ENCODE results near the gene MXRA7.
"Not testable (repeated sequence)": the region's sequence is repeated elsewhere in the genome, so short reads cannot be mapped to it uniquely, and the experiment has no call there.

Gene MXRA7

GRCh38 chr17:76715496-76715830 lies 4.7 kb upstream of the MXRA7 start:
- no peak for DNase-seq

DNA sequence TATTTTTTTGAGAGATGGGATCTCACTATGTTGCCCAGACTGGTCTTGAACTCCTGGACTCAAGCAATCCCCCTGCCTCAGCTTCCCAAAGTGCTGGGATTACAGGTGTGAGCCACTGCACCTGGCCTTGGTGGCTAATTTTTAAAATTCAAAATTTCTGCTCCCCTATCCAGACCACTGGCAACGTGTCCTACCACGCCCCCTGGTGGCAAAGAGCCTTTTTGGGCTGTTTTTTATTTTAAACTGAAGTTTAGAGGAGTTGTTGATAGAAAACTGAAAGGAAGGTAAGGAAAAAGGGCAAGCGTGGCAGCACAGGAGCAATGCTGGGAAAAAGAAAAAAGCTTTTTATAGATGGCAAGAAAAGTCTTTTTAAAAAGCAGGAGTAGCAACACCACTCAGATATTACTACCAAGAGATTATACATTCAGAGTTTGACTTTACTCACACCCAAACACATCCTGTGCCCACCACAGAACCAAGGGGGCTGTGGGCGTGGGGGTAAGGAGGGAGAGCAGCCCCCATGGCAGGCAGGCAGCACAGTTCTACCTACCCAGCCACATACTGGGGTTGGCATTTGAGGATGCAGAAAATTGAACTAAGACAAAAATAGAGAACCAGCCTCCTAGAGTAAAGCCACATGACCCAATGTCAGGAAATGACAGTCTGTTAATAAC lies 4.2 kb upstream of the MXRA7 start:
- DNase-seq = peak; percentile 81

GRCh38 chr17:76714336-76714735 lies 3.6 kb upstream of the MXRA7 start:
- no peak for DNase-seq

DNA sequence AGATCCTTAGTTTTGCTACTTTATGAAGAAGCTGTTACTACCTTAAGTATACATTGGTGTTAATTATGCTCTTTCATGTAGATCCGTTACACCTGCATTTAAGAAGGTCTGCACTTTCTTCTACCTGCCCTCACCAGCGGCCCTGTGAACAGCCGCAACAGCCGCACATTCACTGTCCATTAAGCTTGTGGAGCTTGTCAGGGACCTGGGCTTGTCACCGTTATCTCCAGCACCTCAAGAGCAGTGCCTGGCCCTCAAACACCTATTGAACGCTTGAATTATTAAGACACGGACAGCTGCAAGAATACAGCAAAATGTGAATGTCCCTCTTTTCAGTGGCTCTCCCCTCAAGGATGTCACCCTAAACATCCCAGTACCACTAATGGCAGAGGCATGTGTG lies 3.0 kb upstream of the MXRA7 start:
- DNase-seq = no peak

- not testable (repeated sequence) for DNase-seq
These were observed 1.6 kb upstream of the MXRA7 start for GRCh38 chr17:76712321-76712720.

DNA sequence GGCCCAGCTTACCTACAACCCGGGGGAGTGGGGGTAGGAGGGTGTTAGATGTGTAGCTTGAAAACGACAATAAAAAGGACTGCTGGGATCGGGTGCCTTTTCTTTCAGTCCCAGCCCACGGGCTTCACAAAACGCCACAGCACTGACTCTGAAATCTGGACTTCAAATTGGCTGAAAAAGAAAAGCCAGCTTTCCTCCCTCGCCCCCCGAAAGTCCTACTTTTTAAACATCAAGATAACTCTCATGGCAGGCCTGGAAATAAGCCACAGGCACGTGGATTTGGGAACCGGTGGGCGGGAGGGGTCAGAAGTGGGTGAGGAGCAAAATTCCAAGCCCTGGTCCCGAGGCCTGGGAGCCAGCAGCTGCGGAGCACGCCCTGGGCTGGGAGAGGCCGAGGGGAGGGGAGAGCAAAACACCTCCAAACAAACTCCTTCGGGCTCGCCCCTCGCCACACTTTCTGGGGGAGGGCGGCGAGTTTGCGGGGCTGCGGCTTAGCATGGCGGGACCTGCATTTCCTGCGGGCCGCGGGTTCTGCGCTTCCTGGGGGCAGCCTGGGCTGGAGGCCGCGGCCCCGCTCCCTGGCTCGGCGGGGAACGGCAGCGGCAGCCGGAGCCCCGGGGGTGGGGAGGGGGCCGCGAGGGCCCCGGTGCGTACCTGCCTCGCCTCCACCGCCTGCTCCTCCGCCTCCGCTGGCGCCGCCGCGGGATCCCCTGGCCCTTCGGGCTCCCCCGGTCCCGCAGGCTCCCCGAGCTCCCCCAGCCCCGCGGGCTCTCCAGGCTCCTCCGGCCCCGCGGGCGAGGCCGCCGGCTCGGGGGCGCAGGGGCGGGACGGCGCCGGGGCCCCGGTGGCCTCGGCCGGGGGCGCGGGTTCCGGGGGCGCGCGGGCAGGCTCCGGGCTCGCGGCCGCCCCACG lies 558 bp downstream of the MXRA7 start:
- DNase-seq = not testable (repeated sequence)

GRCh38 chr17:76709077-76709950 lies 1.5 kb downstream of the MXRA7 start:
- DNase-seq = no peak

- no peak for DNase-seq
These were observed 2.6 kb downstream of the MXRA7 start for GRCh38 chr17:76707985-76708807.

GRCh38 chr17:76706817-76707216 lies 3.9 kb downstream of the MXRA7 start:
- no peak for DNase-seq

DNA sequence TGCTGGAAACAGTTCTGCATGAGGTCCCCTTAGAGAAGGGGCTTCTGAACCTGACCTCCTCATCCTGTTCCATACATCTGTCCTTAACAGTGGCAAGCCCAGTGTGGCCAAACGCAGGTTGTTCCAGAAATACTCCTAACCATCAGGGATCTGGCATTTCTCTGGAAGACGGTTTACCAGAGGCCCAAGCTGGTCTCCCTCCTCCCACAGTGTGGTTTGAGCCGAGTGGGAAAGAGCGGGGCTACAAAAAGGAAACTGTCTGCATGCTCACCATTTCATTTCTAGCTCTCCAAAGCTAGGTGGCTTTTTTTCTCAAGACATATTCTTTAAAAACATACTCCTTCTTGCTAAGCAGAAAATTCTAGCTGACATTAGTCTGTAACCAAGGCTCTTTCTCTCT lies 6.0 kb downstream of the MXRA7 start:
- no peak for DNase-seq

DNA sequence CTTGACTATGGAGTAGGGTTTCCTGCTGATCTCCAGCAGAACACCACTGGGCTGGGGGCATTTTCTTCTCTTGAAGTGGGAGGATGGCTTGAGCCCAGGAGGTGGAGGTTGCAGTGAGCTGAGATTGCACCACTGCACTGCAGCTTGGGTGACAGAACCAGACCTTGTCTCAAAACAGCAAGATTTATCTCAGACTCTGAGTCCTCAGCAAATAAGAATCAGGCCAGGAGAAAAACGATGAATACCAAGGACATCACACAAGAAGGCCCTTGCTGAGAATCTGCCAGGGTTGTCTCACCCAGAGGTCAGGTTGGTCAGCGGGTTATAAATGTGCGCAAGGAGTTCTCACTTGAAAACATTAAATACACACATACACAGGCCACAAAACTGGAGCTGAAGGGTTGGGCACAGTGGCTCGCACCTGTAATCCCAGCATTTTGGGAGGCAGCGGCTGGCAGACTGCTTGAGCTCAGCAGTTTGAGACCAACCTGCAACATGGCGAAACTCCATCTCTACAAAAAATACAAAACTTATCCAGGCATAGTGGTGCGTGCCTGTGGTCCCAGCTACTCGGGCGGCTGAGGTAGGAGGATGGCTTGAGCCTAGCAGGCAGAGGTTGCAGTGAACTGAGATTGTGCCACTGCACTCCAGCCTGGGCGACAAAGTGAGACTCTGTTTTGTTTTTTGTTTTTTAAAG lies 7.7 kb downstream of the MXRA7 start:
- DNase-seq = no peak

DNA sequence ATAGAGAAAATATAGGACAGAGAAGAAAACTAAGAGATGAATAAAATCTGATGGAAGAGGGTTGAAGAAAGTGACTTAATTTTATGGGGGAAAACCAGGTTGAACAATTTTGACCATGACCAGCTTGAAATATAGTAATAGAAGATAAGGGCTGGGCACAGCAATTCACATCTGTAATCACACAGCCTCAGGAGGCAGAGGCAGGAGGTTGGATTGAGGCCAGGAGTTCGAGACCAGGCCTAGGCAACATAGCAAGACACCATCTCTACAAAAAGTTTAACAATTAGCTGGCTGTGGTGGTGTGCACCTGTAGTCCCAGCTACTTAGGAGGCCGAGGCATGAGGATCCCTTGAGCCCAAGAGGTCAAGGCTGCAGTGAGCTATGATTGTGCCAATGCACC lies 8.7 kb downstream of the MXRA7 start:
- DNase-seq = no peak

GRCh38 chr17:76701471-76701967 lies 9.2 kb downstream of the MXRA7 start:
- DNase-seq = no peak

DNA sequence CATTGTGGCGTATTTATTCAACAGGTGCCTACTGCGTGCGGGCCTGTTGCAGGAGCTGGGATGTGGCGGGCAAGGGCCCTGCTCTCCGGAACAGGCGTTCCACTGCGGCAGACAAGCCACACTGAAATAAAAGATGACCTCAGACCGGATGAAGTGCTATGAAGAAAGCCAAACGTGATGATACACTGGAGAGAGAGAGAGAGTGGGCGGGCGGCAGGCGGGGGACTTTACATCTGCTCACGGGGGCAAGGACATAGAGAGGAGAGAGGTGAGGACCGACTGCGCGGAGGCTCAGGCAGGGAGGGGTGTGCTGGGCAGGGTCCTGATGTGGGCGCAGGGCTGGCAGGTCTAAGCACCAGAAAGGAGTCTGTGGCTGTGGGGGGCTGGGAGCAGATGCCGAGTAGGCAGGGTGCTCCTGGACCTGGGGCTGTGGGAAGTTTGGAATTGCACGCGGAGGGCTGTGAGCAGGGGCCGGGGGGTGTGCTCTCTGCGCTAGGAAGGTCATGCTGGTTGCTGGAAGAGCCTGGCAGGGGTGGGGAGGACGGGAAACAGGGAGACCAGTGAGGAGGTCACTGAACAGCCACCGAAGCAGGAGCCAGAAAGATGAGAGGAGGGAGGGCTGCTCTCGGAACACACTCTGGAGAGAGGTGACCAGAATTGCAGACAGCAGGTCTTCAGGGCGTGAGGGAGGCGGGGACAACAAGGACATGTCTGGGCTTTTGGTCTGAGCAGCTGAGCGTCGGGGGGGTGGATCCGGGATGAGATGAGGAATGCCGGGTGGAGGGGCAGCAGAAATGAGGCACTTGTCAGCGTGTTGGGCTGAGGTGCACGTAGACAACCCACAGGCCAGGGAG lies 9.9 kb downstream of the MXRA7 start:
- peak; percentile 31 for DNase-seq

- no peak for DNase-seq
These were observed 10.5 kb downstream of the MXRA7 start for GRCh38 chr17:76700270-76700616.

DNA sequence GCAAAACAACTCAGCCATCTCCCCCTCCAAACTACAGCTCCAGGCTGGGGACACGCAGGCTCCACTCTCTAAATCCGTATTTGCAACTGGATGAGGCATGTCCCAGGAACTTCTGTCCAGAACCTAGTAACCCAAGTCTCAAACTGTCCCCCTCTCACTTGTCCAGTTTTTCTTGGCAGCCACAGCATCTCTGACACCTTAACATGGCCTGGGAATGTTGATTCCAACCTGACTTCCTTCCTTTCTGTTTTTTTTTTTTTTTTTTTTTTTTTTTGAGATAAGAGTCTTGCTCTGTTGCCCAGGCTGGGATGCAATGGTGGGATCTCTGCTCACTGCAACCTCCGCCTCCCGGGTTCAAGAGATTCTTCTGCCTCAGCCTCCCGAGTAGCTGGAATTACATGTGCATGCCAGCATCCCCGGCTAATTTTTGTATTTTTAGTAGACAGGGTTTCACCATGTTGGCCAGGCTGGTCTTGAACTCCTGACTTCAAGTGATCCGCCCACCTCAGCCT lies 12.2 kb downstream of the MXRA7 start:
- DNase-seq = not testable (repeated sequence)

- no peak for DNase-seq
These were observed 12.9 kb downstream of the MXRA7 start for GRCh38 chr17:76697702-76698465.

- no peak for DNase-seq
These were observed 13.7 kb downstream of the MXRA7 start for GRCh38 chr17:76696763-76697701.

Measured in CD4-positive, alpha-beta T cell treated with Interleukin-10 for 1 hour (primary cell).